Measurements from ENCODE around the gene CACNA1C.

DNA sequence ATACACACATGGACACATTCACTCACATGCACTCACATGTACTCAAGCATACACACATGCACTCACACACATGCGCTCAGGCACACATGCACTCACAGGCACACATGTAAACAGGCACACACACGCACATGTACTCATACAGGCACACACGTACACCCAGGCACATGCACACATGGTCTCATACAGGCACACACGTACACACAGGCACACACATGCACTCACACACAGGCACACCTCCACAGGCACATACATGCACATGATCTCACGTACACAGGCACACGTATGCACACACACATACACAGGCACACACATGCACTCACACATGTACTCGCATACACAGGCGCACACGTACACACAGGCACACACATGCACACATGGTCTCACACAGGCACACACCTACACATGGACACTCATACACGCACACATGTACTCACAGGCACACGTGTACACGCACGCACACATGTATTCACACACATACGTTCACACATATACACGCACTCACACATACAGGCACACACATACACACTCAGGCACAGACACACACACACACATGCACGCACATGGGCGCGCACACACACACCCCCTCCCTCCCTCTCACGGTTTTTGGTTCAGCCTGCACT lies 138.9 kb downstream of the CACNA1C start:
- TF ChIP-seq MAX (IDR thresholded peaks at IDR 0.05; ENCODE audit: low read depth): no peak
- TF ChIP-seq CHD2 (IDR thresholded peaks at IDR 0.05; ENCODE audit: low read length, partially characterized antibody): no peak
- TF ChIP-seq, protein P1, sequence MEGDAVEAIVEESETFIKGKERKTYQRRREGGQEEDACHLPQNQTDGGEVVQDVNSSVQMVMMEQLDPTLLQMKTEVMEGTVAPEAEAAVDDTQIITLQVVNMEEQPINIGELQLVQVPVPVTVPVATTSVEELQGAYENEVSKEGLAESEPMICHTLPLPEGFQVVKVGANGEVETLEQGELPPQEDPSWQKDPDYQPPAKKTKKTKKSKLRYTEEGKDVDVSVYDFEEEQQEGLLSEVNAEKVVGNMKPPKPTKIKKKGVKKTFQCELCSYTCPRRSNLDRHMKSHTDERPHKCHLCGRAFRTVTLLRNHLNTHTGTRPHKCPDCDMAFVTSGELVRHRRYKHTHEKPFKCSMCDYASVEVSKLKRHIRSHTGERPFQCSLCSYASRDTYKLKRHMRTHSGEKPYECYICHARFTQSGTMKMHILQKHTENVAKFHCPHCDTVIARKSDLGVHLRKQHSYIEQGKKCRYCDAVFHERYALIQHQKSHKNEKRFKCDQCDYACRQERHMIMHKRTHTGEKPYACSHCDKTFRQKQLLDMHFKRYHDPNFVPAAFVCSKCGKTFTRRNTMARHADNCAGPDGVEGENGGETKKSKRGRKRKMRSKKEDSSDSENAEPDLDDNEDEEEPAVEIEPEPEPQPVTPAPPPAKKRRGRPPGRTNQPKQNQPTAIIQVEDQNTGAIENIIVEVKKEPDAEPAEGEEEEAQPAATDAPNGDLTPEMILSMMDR (IDR thresholded peaks at IDR 0.05): no peak
- TF ChIP-seq GABPA (IDR thresholded peaks at IDR 0.05; ENCODE audit: low read depth): no peak
